Stimulated activated CD8-positive, alpha-beta memory T cell treated with anti-CD3 and anti-CD28 coated beads, Interleukin-12 subunit alpha, Interleukin-12 subunit beta, amount 100 ng/mL, for 24 hours (primary cell): ENCODE measurements around the gene FOXRED2.
"Not testable (repeated sequence)": the region's sequence is repeated elsewhere in the genome, so short reads cannot be mapped to it uniquely, and the experiment has no call there.

Experiments used
- DNase-seq: peaks from one replicate; pipeline ENCODE4 v3.0.0-alpha.2; 2020; ENCODE audit errors: extremely low read depth

FOXRED2 gene

GRCh38 chr22:36470162-36470993 is 36.5 kb downstream of the FOXRED2 start:
- peak; percentile 45 for DNase-seq

- no peak for DNase-seq
Observed at GRCh38 chr22:36469094-36469710, 37.6 kb downstream of the FOXRED2 start.

- no peak for DNase-seq
Observed at GRCh38 chr22:36467946-36468345, 38.9 kb downstream of the FOXRED2 start.

- no peak for DNase-seq
Observed at GRCh38 chr22:36467042-36467810, 39.6 kb downstream of the FOXRED2 start.

- no peak for DNase-seq
Observed at GRCh38 chr22:36466258-36466657, 40.6 kb downstream of the FOXRED2 start.

GRCh38 chr22:36465232-36466021 is 41.4 kb downstream of the FOXRED2 start:
- no peak for DNase-seq

GRCh38 chr22:36464715-36465231 is 42.1 kb downstream of the FOXRED2 start:
- DNase-seq = no peak

- DNase-seq = no peak
Observed at GRCh38 chr22:36463783-36464184, 43.1 kb downstream of the FOXRED2 start.

- no peak for DNase-seq
Observed at GRCh38 chr22:36461665-36462649, 44.9 kb downstream of the FOXRED2 start.

GRCh38 chr22:36460202-36460601 is 46.6 kb downstream of the FOXRED2 start:
- no peak for DNase-seq

GRCh38 chr22:36457688-36458450 is 49.0 kb downstream of the FOXRED2 start:
- no peak for DNase-seq

- no peak for DNase-seq
Observed at GRCh38 chr22:36456464-36456845, 50.4 kb downstream of the FOXRED2 start.

GRCh38 chr22:36455571-36456463 is 51.0 kb downstream of the FOXRED2 start:
- no peak for DNase-seq

- peak; percentile 93 for DNase-seq
Observed at GRCh38 chr22:36454916-36455570, 51.8 kb downstream of the FOXRED2 start.

- no peak for DNase-seq
Observed at GRCh38 chr22:36453855-36454378, 52.9 kb downstream of the FOXRED2 start.

GRCh38 chr22:36452978-36453607 is 53.7 kb downstream of the FOXRED2 start:
- not testable (repeated sequence) for DNase-seq
